Vagina (tissue), 2 donors: ENCODE data around the gene SLC31A1. TPM values are rescaled to one million over a fixed set of nuclear protein-coding genes. Genes with fewer than 3 reads are reported as not detected.

Source experiments
- DNase-seq, 2 donors: peaks; one replicate each; pipeline ENCODE4 v3.0.0-alpha.2; 2017; ENCODE audit errors: extremely low spot score in 2 of 2
- H3K27ac ChIP-seq: fragments of 200-600 bp; sonication (generic); one replicate; pipeline ENCODE4 v1.5.1; 2019
- H3K27me3 ChIP-seq: fragments of 200-600 bp; sonication (generic); one replicate; pipeline ENCODE4 v1.5.1; 2019
- H3K36me3 ChIP-seq, 2 donors: fragments of 200-600 bp; sonication (generic); one replicate each; pipeline ENCODE4 v1.5.1; 2017 to 2019
- H3K4me1 ChIP-seq: fragments of 200-600 bp; sonication (generic); one replicate; pipeline ENCODE4 v1.5.1; 2019
- H3K4me3 ChIP-seq, 2 donors: fragments of 200-600 bp; sonication (generic); 1 replicate in 1 of 2; 2 replicates in 1 of 2; pipeline ENCODE4 v1.5.1; 2016 to 2019
- H3K9me3 ChIP-seq: fragments of 200-600 bp; sonication (generic); one replicate; pipeline ENCODE4 v1.5.1; 2019
- POLR2A ChIP-seq, 2 donors: fragments of 450-650 bp; IDR thresholded peaks; one replicate each; pipeline ENCODE4 v1.6.1; 2017; ENCODE audit warnings: antibody characterized with exemption in 2 of 2, mild to moderate bottlenecking in 2 of 2, moderate library complexity in 2 of 2
- POLR2AphosphoS5 ChIP-seq, 2 donors: sonication (generic); formaldehyde crosslinking; IDR thresholded peaks; one replicate each; pipeline ENCODE4 v1.9.0; 2017; ENCODE audit warnings: antibody characterized with exemption in 2 of 2, mild to moderate bottlenecking in 2 of 2, low read depth in 1 of 2; ENCODE audit not compliant: insufficient read depth in 1 of 2
- intact Hi-C: fragments of 100-400 bp; cut with DNase I; formaldehyde crosslinking; loops from one replicate; pipeline ENCODE4 v1.15.1; 2023
- total RNA-seq: library from RNA; depleted of rRNA; stranded (reverse); fragments of >200 nt; gene quantifications from one replicate; pipeline ENCODE4 v1.2.3, GENCODE V29; 2016
- TF ChIP-seq, protein P1 (sequence below), 3 experiments: fragments of 450-650 bp in 2 of 3; fragments of 200-600 bp in 1 of 3; sonication (generic) in 1 of 3; IDR thresholded peaks; one replicate each; pipeline ENCODE4 v1.5.1; 2017 to 2019; ENCODE audit warnings: antibody characterized with exemption in 3 of 3, mild to moderate bottlenecking in 2 of 3, moderate library complexity in 2 of 3

SLC31A1 gene
- total RNA-seq, 1 donor from 2014 or later = 9.3 TPM

DNA sequence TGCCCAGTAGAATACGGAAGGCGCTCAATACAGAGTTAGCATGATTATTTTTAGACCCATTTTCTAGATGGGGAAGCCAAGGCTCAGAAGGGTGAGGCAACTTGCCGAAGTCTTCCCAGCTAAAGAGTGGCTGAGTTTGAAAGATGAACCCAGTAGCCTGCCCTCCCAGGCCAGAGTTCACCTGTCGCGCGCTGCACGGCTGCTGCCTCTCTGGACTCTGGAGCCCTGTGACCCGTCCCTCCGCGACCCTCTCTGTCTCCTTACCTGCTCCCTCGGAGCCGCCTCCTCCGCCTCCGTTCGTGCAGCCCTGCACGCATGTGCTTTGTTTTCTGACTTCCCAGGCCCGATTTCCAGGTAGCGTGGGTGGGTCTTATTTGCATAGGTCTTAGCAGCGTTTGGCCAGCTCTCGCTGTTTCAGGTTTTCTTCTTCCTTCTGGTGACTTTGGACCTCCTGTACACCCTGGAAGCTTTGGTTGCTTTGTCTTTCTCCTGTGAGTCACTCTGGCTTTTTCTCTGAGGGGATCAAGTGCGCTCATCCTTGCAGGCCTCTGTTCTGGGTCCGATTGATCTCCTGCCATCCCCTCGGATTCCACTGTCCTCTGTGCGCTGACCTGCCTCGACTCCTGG, 81.6 kb downstream of the SLC31A1 start, which contains the start of gene RNF183:
Gene RNF183 (minus strand): TSS at position 585 of the 627 bp plus-strand sequence. CDS start 5,192 bp downstream, outside the sequence.
- TF ChIP-seq POLR2AphosphoS5 (IDR thresholded peaks at IDR 0.05; ENCODE audit: insufficient read depth in 1 of 2, low read depth in 1 of 2) = no peak
- TF ChIP-seq, protein P1, sequence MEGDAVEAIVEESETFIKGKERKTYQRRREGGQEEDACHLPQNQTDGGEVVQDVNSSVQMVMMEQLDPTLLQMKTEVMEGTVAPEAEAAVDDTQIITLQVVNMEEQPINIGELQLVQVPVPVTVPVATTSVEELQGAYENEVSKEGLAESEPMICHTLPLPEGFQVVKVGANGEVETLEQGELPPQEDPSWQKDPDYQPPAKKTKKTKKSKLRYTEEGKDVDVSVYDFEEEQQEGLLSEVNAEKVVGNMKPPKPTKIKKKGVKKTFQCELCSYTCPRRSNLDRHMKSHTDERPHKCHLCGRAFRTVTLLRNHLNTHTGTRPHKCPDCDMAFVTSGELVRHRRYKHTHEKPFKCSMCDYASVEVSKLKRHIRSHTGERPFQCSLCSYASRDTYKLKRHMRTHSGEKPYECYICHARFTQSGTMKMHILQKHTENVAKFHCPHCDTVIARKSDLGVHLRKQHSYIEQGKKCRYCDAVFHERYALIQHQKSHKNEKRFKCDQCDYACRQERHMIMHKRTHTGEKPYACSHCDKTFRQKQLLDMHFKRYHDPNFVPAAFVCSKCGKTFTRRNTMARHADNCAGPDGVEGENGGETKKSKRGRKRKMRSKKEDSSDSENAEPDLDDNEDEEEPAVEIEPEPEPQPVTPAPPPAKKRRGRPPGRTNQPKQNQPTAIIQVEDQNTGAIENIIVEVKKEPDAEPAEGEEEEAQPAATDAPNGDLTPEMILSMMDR (IDR thresholded peaks at IDR 0.05) = no peak
- TF ChIP-seq POLR2A (IDR thresholded peaks at IDR 0.05) = no peak
- DNase-seq = no peak
- H3K9me3 ChIP-seq = no peaks in the 10 kb centered on the region
- no peak within 1 kb of the TSS for H3K27ac ChIP-seq
- no peaks in the 10 kb centered on the region for H3K27me3 ChIP-seq
- intact Hi-C loops = no loop called here
- no peaks in the 10 kb centered on the region for H3K4me1 ChIP-seq
- H3K36me3 ChIP-seq = no peaks in the 10 kb centered on the region
- no peak within 1 kb of the TSS for H3K4me3 ChIP-seq

DNA sequence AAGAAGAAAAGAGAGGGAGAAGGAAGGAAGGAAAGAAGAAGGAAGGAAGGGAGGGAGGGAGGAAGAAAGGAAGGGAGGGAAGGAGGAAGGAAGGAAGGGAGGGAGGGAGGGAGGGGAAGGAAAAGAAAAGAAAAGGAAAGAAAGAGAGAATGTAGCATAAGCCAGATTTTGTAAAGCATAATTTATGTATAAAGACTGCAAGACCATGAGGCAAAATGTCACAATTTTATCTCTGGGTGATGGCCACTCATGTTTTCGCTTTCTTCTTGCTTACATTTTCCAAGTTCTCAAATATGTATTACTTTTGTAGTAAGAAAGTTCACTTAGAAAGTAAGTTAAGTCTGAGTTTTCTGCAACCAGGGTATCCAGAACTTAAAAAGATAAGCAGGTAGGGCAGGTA, 85.2 kb downstream of the SLC31A1 start:
- Histone ChIP-seq H3K9me3 (no peaks in the 10 kb centered on the region), H3K36me3 (no peaks in the 10 kb centered on the region), H3K4me1 (no peaks in the 10 kb centered on the region), H3K4me3 (no peak overlapping the region), H3K27me3 (no peaks in the 10 kb centered on the region), H3K27ac (no peak overlapping the region)
- no peak for DNase-seq
- TF ChIP-seq, protein P1 (IDR thresholded peaks at IDR 0.05) = no peak
- no peak for TF ChIP-seq POLR2A (IDR thresholded peaks at IDR 0.05)
- no peak for TF ChIP-seq POLR2AphosphoS5 (IDR thresholded peaks at IDR 0.05; ENCODE audit: insufficient read depth in 1 of 2, low read depth in 1 of 2)
- intact Hi-C loops = no loop called here

DNA sequence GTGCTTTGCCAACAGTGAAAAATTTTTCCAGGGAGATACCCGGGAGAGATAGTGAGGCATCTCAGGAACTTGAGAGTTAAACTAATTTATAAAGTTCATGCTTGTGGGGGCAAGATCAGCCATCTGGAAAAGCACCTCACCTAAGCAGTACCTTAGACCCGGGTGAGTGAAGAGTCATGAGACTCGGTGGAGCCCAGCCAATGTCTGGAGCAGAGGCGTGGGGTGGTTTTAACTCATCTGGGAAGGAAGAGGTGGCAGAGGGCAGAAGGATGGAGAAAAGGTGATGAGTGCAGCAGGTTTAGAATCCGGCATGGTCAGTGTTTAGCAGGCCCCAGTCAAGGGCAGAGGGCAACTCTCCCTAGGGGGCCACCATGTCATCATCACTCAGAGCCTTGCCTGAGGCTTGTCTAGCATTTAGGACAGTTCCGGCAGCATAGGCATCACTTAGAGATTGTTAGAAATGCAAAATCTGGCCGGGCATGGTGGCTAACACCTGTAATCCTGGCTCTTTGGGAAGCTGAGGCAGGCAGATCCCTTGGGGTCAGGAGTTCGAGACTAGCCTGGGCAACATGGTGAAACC, 86.1 kb downstream of the SLC31A1 start:
- TF ChIP-seq, protein P1 (IDR thresholded peaks at IDR 0.05) = no peak
- TF ChIP-seq POLR2AphosphoS5 (IDR thresholded peaks at IDR 0.05; ENCODE audit: insufficient read depth in 1 of 2, low read depth in 1 of 2) = no peak
- no peak for DNase-seq
- Histone ChIP-seq H3K4me3 (no peak overlapping the region), H3K4me1 (no peaks in the 10 kb centered on the region), H3K36me3 (no peaks in the 10 kb centered on the region), H3K27me3 (no peaks in the 10 kb centered on the region), H3K27ac (no peak overlapping the region), H3K9me3 (no peaks in the 10 kb centered on the region)
- intact Hi-C loops = no loop called here

DNA sequence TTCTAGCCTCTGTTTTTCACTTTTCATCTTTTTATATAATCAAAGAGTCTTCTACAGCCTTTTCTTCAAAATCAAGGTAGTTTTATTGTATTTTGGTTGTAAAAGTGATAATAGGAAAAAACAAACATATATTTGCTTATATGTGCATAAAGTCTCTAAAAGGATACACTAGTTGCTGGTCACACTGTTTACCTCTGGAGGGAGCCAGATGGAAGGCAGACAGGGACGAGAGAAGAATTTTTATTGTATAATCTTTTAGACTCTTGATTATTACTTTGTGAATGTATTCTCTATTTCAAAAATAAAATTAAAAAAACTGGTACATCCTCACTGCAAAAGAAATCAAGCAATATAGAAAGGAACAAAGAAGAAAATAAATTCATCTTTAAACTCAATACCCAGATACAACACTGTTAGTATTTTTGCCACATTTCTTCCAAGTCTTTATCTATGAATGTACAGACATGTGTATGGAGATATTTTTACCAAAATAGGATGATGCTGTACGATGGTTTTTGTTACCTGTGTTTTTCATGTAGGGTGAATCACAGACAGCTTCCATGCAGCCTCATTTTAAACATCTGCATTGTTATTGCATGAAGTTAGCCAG, 88.0 kb downstream of the SLC31A1 start:
- Histone ChIP-seq H3K4me1 (no peaks in the 10 kb centered on the region), H3K36me3 (no peaks in the 10 kb centered on the region), H3K9me3 (no peaks in the 10 kb centered on the region), H3K27me3 (no peaks in the 10 kb centered on the region), H3K4me3 (no peak overlapping the region), H3K27ac (no peak overlapping the region)
- intact Hi-C loops = no loop called here
- TF ChIP-seq, protein P1 (IDR thresholded peaks at IDR 0.05) = peak in 2 of 3 experiments; percentile 21 to 40
- TF ChIP-seq POLR2AphosphoS5 (IDR thresholded peaks at IDR 0.05; ENCODE audit: insufficient read depth in 1 of 2, low read depth in 1 of 2) = no peak
- DNase-seq = no peak

DNA sequence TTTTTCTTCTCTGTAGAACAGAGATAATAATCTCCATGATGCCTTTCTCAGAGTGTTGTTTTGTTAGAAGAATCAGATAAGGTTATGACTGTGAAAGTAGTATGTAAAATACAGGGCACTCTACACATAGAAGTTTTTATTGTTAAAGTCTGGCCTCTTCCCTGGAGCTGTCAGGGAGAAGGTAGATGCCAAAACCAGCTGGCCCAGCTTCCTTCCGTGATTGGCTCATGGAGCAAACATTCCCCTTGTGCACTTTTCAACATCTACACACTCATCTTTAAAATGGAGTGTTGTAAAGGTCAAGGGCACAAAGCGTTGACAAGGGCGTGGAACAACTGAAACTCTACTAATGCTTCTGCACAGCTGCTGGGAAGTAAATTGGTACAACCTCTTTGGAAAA, 89.2 kb downstream of the SLC31A1 start:
- Histone ChIP-seq H3K4me3 (no peak overlapping the region), H3K27me3 (no peaks in the 10 kb centered on the region), H3K27ac (no peak overlapping the region), H3K4me1 (no peaks in the 10 kb centered on the region), H3K9me3 (no peaks in the 10 kb centered on the region), H3K36me3 (no peaks in the 10 kb centered on the region)
- TF ChIP-seq POLR2AphosphoS5 (IDR thresholded peaks at IDR 0.05; ENCODE audit: insufficient read depth in 1 of 2, low read depth in 1 of 2) (no peak), POLR2A (IDR thresholded peaks at IDR 0.05) (no peak)
- TF ChIP-seq, protein P1 (IDR thresholded peaks at IDR 0.05) = no peak
- DNase-seq = no peak
- intact Hi-C loops = no loop called here
